Mesothelial cell of epicardium (in vitro differentiated cells): ENCODE measurements around the gene SLIT3. TPM values are rescaled to one million over a fixed set of nuclear protein-coding genes. Genes with fewer than 3 reads are reported as not detected.

ENCODE experiments used
- DNase-seq, 2 experiments: peaks; one replicate each; pipeline ENCODE4 v3.0.0; 2021; ENCODE audit warnings: low spot score in 2 of 2; ENCODE audit not compliant: unreplicated experiment in 2 of 2
- H3K27ac Mint-ChIP-seq: 2 replicates; pipeline ENCODE4 v1.8.0; 2021; ENCODE audit warnings: mixed read lengths
- H3K27me3 Mint-ChIP-seq: 2 replicates; pipeline ENCODE4 v1.8.0; 2021; ENCODE audit warnings: low read depth, mixed read lengths
- H3K36me3 Mint-ChIP-seq: 2 replicates; pipeline ENCODE4 v1.8.0; 2021; ENCODE audit warnings: mixed read lengths
- H3K4me1 Mint-ChIP-seq: 2 replicates; pipeline ENCODE4 v1.8.0; 2021; ENCODE audit warnings: mixed read lengths
- H3K4me3 Mint-ChIP-seq: 2 replicates; pipeline ENCODE4 v1.8.0; 2021; ENCODE audit warnings: mild to moderate bottlenecking, moderate library complexity, mixed read lengths
- H3K9me3 Mint-ChIP-seq: 2 replicates; pipeline ENCODE4 v1.8.0; 2021; ENCODE audit warnings: mixed read lengths
- total RNA-seq: library from RNA; stranded (reverse); gene quantifications from 3 replicates; pipeline ENCODE4 v1.2.1, GENCODE V29; 2021
- TF ChIP-seq, protein P1 (sequence below): fragments of 200-600 bp; sonication (generic); IDR thresholded peaks from one replicate; pipeline ENCODE4 v1.5.0; 2021; ENCODE audit warnings: antibody characterized with exemption; ENCODE audit not compliant: unreplicated experiment

Gene SLIT3
- total RNA-seq, 1 donor from 2014 or later: 65.1 TPM

DNA sequence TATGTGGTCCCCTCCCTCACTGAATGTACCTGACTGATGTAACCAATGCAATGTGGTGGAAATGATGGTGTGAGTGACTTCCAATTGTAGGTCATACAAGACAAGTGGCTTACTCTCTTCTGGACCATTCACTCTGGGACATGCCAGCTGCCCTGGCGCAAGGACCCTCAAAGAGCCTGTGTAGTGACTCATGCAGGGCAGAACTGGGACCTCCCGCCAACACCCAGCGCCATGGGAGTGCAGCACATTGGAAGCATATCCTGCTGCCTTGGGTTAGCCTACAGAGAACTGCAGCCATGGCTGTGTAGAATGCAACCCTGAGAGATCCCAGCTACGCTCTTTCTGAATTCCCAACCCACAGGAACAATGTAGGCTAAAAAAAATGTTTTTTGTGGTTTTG, 631.8 kb downstream of the SLIT3 start:
- no peak for DNase-seq
- Mint-ChIP-seq H3K4me1 (no peaks in the 10 kb centered on the region), H3K9me3 (no peaks in the 10 kb centered on the region), H3K27me3 (no peaks in the 10 kb centered on the region), H3K27ac (no peak overlapping the region), H3K36me3 (peaks cover 11% of the 10 kb centered on the region), H3K4me3 (no peak overlapping the region)
- TF ChIP-seq, protein P1, sequence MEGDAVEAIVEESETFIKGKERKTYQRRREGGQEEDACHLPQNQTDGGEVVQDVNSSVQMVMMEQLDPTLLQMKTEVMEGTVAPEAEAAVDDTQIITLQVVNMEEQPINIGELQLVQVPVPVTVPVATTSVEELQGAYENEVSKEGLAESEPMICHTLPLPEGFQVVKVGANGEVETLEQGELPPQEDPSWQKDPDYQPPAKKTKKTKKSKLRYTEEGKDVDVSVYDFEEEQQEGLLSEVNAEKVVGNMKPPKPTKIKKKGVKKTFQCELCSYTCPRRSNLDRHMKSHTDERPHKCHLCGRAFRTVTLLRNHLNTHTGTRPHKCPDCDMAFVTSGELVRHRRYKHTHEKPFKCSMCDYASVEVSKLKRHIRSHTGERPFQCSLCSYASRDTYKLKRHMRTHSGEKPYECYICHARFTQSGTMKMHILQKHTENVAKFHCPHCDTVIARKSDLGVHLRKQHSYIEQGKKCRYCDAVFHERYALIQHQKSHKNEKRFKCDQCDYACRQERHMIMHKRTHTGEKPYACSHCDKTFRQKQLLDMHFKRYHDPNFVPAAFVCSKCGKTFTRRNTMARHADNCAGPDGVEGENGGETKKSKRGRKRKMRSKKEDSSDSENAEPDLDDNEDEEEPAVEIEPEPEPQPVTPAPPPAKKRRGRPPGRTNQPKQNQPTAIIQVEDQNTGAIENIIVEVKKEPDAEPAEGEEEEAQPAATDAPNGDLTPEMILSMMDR: no peak

DNA sequence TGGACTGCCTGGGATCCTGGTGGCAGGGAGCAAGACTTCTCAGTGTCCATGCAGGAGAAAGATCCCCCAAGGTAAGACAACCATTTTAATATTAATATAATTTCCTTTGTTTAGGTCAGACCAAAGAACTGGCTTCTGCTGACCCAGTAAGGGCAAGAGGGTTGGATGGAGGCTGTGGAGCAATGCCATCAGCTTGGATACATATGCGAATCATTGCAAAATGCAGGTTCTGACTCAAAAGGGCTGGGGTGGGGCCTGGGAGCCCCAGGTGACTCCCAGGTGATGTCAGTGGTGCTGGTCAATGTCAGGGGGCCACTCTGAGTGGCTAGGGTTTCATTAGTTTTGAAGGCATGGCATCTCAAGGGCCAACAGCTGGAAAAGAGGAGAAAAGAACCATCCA, 632.9 kb downstream of the SLIT3 start:
- Mint-ChIP-seq H3K36me3 (peaks cover 11% of the 10 kb centered on the region), H3K4me3 (no peak overlapping the region), H3K9me3 (no peaks in the 10 kb centered on the region), H3K27me3 (no peaks in the 10 kb centered on the region), H3K27ac (no peak overlapping the region), H3K4me1 (no peaks in the 10 kb centered on the region)
- DNase-seq: no peak
- TF ChIP-seq, protein P1: no peak

DNA sequence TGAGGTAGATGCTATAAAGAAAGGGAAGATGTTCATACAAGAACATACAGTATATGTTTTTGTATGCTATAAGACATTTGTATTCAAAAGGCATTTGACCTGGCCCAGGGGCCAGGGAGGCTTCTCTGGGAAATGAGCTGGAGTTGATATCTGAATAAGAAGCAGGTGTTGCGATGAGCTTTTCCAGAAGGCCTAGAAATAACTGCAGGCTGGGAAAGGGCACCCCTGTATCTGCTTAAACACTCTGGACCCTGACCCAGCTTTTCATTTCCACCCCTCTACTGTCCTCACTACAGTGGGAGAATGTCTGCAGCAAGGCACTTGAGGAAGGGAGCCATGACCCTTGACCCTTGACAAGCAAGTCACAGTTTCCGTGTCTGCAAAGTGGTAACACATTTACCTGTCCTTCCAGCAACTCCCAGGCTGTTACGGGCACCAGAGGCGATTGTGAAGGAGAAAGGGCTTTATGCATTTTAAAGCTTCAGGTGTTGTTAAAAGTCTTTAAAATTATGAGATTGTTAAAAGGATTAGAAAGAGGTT, 633.6 kb downstream of the SLIT3 start:
- H3K27ac Mint-ChIP-seq: no peak overlapping the region
- TF ChIP-seq, protein P1: no peak

DNA sequence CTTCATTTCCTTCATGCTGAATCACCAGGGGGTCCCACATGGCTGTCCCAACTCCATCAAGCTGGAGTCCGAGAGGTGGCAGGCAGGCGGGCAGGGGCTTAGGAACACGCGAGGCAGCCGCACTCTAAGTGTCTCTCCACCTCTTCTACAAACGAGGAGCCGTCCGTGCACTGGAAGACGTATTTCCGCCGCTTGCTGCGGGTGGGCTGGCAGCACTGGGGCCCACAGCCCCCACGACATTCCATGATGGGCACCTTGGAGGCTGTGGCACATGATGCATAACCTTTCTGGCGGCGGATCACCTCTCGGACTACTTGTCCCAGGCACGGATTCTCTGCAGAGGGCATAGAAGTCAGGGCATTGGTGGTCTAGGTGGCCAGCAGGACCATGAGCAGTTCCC, 634.6 kb downstream of the SLIT3 start:
- Mint-ChIP-seq H3K27ac (no peak overlapping the region), H3K4me1 (no peaks in the 10 kb centered on the region), H3K9me3 (no peaks in the 10 kb centered on the region), H3K36me3 (peaks cover 11% of the 10 kb centered on the region), H3K27me3 (peaks cover 4% of the 10 kb centered on the region), H3K4me3 (no peak overlapping the region)
- DNase-seq: no peak
- TF ChIP-seq, protein P1: no peak

More for the DNA sequence above, 633.6 kb downstream of the SLIT3 start:
- H3K36me3 Mint-ChIP-seq: peaks cover 11% of the 10 kb centered on the region
- H3K27me3 Mint-ChIP-seq: peaks cover 4% of the 10 kb centered on the region
- no peak for DNase-seq
- no peak overlapping the region for H3K4me3 Mint-ChIP-seq
- no peaks in the 10 kb centered on the region for H3K9me3 Mint-ChIP-seq
- no peaks in the 10 kb centered on the region for H3K4me1 Mint-ChIP-seq

DNA sequence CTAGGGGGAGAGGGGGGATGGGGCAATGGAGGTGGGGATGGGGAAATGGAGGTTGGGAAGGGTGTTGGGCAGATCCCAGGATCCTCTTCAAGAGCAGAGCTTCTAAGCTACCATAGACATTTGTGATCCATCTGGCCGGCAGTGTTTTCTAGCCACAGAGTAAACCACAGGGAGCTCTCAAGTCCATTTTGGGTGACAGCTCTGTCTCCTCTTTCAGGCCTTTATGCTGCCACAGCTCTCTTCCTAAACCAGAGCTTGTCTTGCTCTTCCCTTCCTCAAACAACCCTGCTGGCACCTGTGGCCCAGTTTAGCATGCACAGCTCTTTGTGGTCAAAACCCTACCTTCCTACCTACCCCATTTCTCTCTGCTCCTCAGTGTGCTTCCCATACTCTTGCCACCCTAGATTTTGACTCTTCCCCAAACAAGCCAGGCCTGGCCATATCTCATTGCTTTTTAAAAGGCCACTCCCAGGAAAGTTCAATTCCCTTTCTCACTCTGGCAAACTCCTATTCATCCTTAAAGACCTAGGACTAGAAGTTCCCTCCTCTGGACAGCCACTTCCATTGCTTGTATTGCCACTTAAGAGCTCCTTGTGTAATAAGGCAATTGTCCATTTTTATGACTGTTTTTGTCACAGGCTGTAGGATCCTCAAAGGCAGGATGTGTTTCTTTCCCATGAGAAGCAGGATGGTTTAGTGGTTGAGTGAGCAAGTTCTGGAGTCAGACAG, 637.5 kb downstream of the SLIT3 start:
- Mint-ChIP-seq H3K4me3 (no peak overlapping the region), H3K36me3 (no peaks in the 10 kb centered on the region), H3K4me1 (peaks cover 3% of the 10 kb centered on the region), H3K27ac (no peak overlapping the region), H3K27me3 (peaks cover 4% of the 10 kb centered on the region), H3K9me3 (no peaks in the 10 kb centered on the region)
- TF ChIP-seq, protein P1: no peak
- no peak for DNase-seq
